Fibroblast of the conjunctiva (primary cell): Measurements from ENCODE around the gene TBX3.

Source experiments
- DNase-seq: peaks from one replicate; pipeline ENCODE4 v3.0.0-alpha.2; 2010; ENCODE audit warnings: low read depth

Gene TBX3

DNA sequence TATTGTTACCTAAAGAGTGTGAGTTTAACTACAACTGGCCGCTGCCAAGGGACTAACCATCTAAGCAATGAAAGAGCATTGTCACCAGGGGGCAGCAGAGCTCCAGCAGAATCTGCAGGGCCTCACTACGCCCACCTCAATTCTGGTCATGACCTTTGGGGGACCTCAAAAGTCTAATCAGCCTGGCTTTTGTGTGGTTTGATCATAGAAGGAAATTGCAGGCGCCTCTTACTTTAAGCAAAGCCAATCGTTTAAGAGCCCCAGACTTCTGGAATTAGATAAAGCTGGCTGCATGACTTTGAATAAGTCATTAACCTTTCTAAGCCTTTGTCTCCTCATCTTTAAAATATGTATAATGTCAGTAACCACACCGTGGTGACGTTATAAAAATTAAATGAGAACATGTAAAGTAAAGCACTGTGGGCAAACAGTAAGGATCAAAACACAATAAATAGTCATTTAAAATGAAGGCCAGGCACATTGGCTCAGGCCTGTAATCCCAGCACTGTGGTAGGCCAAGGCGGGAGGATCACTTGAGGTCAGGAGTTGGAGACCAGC is 58.6 kb downstream of the TBX3 start:
- peak; percentile 36 for DNase-seq

DNA sequence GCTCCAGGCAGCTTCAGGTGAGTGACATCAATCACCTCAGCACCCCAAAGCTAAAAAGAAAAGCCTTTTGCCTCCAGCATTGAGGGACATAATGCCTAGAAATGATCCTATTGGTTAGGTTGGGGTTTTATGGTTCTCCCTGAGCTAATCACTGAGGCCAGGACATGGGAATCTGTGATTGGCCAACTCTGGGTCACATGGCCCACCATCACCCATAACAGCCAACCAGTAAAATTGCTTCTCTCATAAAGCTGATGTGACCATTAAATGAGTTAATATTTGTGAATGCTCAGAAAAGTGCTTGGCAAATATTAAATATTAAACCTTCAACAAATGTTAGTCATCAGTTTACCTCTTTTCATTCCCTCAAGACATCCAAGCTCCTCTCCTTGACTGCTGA is 60.2 kb downstream of the TBX3 start:
- no peak for DNase-seq
